ENCODE results near the gene FSCN2. TPM values are rescaled to one million over a fixed set of nuclear protein-coding genes. Genes with fewer than 3 reads are reported as not detected.

The FSCN2 gene
- total and polyA plus RNA-seq, 7 donors, result 0.08 to 0.71 (median 0.11) TPM; not detected in 1

GRCh38 chr17:81561494-81561885, 33.3 kb downstream of the FSCN2 start:
- no peaks in the 10 kb centered on the region for H3K27me3 ChIP-seq (ENCODE audit: insufficient read depth in 3 of 3, low read length in 2 of 3)
- H3K27ac ChIP-seq, result no peak overlapping the region
- no peak overlapping the region for H3K4me3 ChIP-seq
- TF ChIP-seq CTCF (IDR thresholded peaks at IDR 0.05), result no peak
- H3K9me3 ChIP-seq, result no peaks in the 10 kb centered on the region
- H3K36me3 ChIP-seq (ENCODE audit: insufficient read depth in 1 of 2, low read depth in 1 of 2), result peaks cover 5 to 100% of the 10 kb centered on the region in 2 donors
- WGBS, 3 donors, result 85 to 93% (median 87%) methylated on average over 4 of the region's 4 CpGs
- no peak for ATAC-seq
- no peak for DNase-seq
- intact Hi-C loops (cut with DNase I), result loop anchor here in 1 of 2 donors (10.0 kb wide), 1 partner anchor 63 kb away; no protein-coding TSS in a partner anchor
- peaks cover 18% of the 10 kb centered on the region for H3K4me1 ChIP-seq

- H3K27ac ChIP-seq, result no peak overlapping the region
- 90 to 94% (median 90%) methylated on average over 10 of the region's 10 CpGs for WGBS, 3 donors
- H3K27me3 ChIP-seq (ENCODE audit: insufficient read depth in 3 of 3, low read length in 2 of 3), result no peaks in the 10 kb centered on the region
- DNase-seq (no peak), ATAC-seq (no peak)
- no peak for TF ChIP-seq CTCF (IDR thresholded peaks at IDR 0.05)
- intact Hi-C loops (cut with DNase I), result loop anchor here in 1 of 2 donors (10.0 kb wide), 1 partner anchor 61 kb away; no protein-coding TSS in a partner anchor
- no peaks in the 10 kb centered on the region for H3K9me3 ChIP-seq
- H3K4me3 ChIP-seq, result no peak overlapping the region
- H3K36me3 ChIP-seq (ENCODE audit: insufficient read depth in 1 of 2, low read depth in 1 of 2), result peaks cover 0 to 100% of the 10 kb centered on the region in 2 donors
- H3K4me1 ChIP-seq, result peaks cover 20% of the 10 kb centered on the region
Measured at GRCh38 chr17:81563861-81564586, 35.8 kb downstream of the FSCN2 start.

GRCh38 chr17:81564778-81565177, 36.6 kb downstream of the FSCN2 start:
- H3K9me3 ChIP-seq, result no peaks in the 10 kb centered on the region
- 93 to 94% (median 94%) methylated on average over 17 of the region's 17 CpGs for WGBS, 3 donors
- H3K27me3 ChIP-seq (ENCODE audit: insufficient read depth in 3 of 3, low read length in 2 of 3), result no peaks in the 10 kb centered on the region
- no peak overlapping the region for H3K4me3 ChIP-seq
- H3K27ac ChIP-seq, result no peak overlapping the region
- H3K36me3 ChIP-seq (ENCODE audit: insufficient read depth in 1 of 2, low read depth in 1 of 2), result peaks cover 0 to 100% of the 10 kb centered on the region in 2 donors
- peaks cover 20% of the 10 kb centered on the region for H3K4me1 ChIP-seq
- no peak for TF ChIP-seq CTCF (IDR thresholded peaks at IDR 0.05)
- intact Hi-C loops (cut with DNase I), result loop anchor here in 1 of 2 donors (5.0 to 10.0 kb wide), 2 partner anchors 38 to 60 kb away; no protein-coding TSS in a partner anchor
- no peak for DNase-seq
- no peak for ATAC-seq

- WGBS, 3 donors, result 89 to 92% (median 91%) methylated on average over 16 of the region's 16 CpGs
- Histone ChIP-seq H3K27ac (no peak overlapping the region), H3K4me3 (no peak overlapping the region), H3K27me3 (ENCODE audit: insufficient read depth in 3 of 3, low read length in 2 of 3) (no peaks in the 10 kb centered on the region), H3K9me3 (no peaks in the 10 kb centered on the region), H3K4me1 (peaks cover 20% of the 10 kb centered on the region), H3K36me3 (ENCODE audit: insufficient read depth in 1 of 2, low read depth in 1 of 2) (peaks cover 0 to 100% of the 10 kb centered on the region in 2 donors)
- ATAC-seq (no peak), DNase-seq (no peak)
- intact Hi-C loops (cut with DNase I), result loop anchor here in 1 of 2 donors (5.0 to 10.0 kb wide), 2 partner anchors 37 to 60 kb away; no protein-coding TSS in a partner anchor
- TF ChIP-seq CTCF (IDR thresholded peaks at IDR 0.05), result no peak
Measured at GRCh38 chr17:81565231-81565630, 37.1 kb downstream of the FSCN2 start.
